KMS-11 (cell line): ENCODE results near the gene USP14.

Experiments
- H2AFZ ChIP-seq: fragments of 200-600 bp; sonication (generic); 2 replicates; pipeline ENCODE4 v1.6.1; 2016; ENCODE audit warnings: antibody characterized with exemption, mixed run types, low read depth
- H3K27ac ChIP-seq: fragments of 200-600 bp; sonication (generic); 2 replicates; pipeline ENCODE4 v1.6.1; 2016; ENCODE audit warnings: mild to moderate bottlenecking, mixed run types
- H3K27me3 ChIP-seq: fragments of 200-600 bp; sonication (generic); 2 replicates; pipeline ENCODE4 v1.6.1; 2017; ENCODE audit warnings: mild to moderate bottlenecking, low read depth, mixed run types, moderate library complexity; ENCODE audit not compliant: insufficient read depth
- H3K36me3 ChIP-seq: fragments of 200-600 bp; sonication (generic); 2 replicates; pipeline ENCODE4 v1.6.1; 2017; ENCODE audit warnings: mild to moderate bottlenecking, mixed run types; ENCODE audit not compliant: insufficient read depth
- H3K4me1 ChIP-seq: fragments of 200-600 bp; sonication (generic); 2 replicates; pipeline ENCODE4 v1.6.1; 2016; ENCODE audit warnings: mild to moderate bottlenecking, low read depth, mixed run types; ENCODE audit not compliant: poor library complexity, severe bottlenecking
- H3K4me2 ChIP-seq: fragments of 200-600 bp; sonication (generic); 2 replicates; pipeline ENCODE4 v1.7.0; 2016; ENCODE audit warnings: mild to moderate bottlenecking, mixed run types
- H3K4me3 ChIP-seq: fragments of 200-600 bp; sonication (generic); IDR thresholded peaks from 2 replicates; pipeline ENCODE4 v1.6.1; 2017; ENCODE audit warnings: low read depth, low read length, mixed read lengths; ENCODE audit not compliant: insufficient read depth
- H3K79me2 ChIP-seq: fragments of 200-600 bp; sonication (generic); 2 replicates; pipeline ENCODE4 v1.6.1; 2016; ENCODE audit warnings: low read depth, mixed run types; ENCODE audit not compliant: insufficient read depth
- H3K9ac ChIP-seq: fragments of 200-600 bp; sonication (generic); 2 replicates; pipeline ENCODE4 v1.6.1; 2016; ENCODE audit warnings: mild to moderate bottlenecking, mixed run types
- H4K20me1 ChIP-seq: fragments of 200-600 bp; sonication (generic); 2 replicates; pipeline ENCODE4 v1.6.1; 2016; ENCODE audit warnings: mild to moderate bottlenecking, mixed run types; ENCODE audit not compliant: insufficient read depth
- CTCF ChIP-seq: fragments of 200-600 bp; sonication (generic); conservative IDR thresholded peaks from 2 replicates; pipeline ENCODE4 v1.6.1; 2017; ENCODE audit warnings: low read depth, mild to moderate bottlenecking, antibody characterized with exemption, low read length, moderate library complexity, mixed read lengths

Gene USP14

GRCh38 chr18:160831-161570 lies 2.6 kb downstream of the USP14 start:
- Histone ChIP-seq H3K4me2 (no peak overlapping the region), H4K20me1 (peaks cover 16% of the 10 kb centered on the region), H3K4me3 (no peak overlapping the region), H3K27ac (no peak overlapping the region), H2AFZ (no peak overlapping the region), H3K79me2 (peaks cover 70% of the 10 kb centered on the region), H3K9ac (no peak overlapping the region), H3K27me3 (no peaks in the 10 kb centered on the region), H3K36me3 (peaks cover 6% of the 10 kb centered on the region; the same call in 1 of the 2 replicates), H3K4me1 (peaks cover 34% of the 10 kb centered on the region)
- TF ChIP-seq CTCF = no peak

GRCh38 chr18:172361-172760 lies 14.0 kb downstream of the USP14 start:
- peaks cover 5% of the 10 kb centered on the region for H3K4me1 ChIP-seq
- no peak overlapping the region for H3K9ac ChIP-seq
- TF ChIP-seq CTCF = no peak
- no peaks in the 10 kb centered on the region for H3K27me3 ChIP-seq
- no peak overlapping the region for H3K27ac ChIP-seq
- H4K20me1 ChIP-seq = no peaks in the 10 kb centered on the region
- H2AFZ ChIP-seq = no peak overlapping the region
- no peak overlapping the region for H3K4me3 ChIP-seq
- no peak overlapping the region for H3K4me2 ChIP-seq
- H3K79me2 ChIP-seq = peaks cover 5% of the 10 kb centered on the region; the same call in 1 of the 2 replicates
- H3K36me3 ChIP-seq = peaks cover 4% of the 10 kb centered on the region; the same call in 1 of the 2 replicates

DNA sequence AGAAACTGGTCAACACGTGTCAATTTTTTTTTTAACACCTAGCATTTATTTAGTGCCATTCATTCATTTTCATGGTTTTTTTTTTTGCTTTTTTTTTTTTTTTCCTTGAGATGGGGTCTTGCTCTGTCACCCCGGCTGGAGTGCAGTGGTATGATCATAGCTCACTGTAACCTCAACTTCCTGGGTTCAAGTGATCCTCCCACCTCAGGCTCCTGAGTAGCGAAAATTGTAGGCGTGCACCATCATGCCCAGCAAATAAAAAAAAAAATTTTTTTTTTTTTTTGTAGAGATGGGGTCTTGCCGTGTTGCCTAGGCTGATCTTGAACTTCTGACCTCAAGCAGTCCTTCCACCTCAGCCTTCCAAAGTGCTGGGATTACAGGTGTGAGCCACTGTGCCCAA lies 21.1 kb downstream of the USP14 start:
- Histone ChIP-seq H3K27me3 (no peaks in the 10 kb centered on the region), H2AFZ (no peak overlapping the region), H3K4me1 (peaks cover 19% of the 10 kb centered on the region), H3K36me3 (no peaks in the 10 kb centered on the region), H3K4me3 (no peak overlapping the region), H3K4me2 (no peak overlapping the region), H3K27ac (no peak overlapping the region), H3K79me2 (peaks cover 27% of the 10 kb centered on the region; the same call in 1 of the 2 replicates), H3K9ac (no peak overlapping the region), H4K20me1 (no peaks in the 10 kb centered on the region)
- no peak for TF ChIP-seq CTCF

DNA sequence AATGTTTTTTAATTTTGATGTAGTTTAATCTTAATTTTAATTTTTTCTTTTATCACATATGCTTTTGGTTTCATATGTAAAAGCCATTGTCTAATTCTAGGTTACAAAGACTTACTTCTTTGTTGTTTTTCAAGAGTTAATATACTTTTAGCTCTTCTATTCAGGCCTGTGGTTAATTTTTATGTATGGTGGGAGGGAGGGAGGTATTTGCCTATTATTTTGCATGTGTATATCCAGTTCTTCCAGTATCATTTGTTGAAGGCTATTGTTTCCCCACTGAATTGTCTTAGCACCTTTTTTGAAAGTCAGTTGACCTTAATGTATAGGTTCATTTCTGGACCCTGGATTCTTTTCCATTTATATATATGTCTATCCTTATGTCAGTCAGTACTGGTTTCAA lies 23.4 kb downstream of the USP14 start:
- Histone ChIP-seq H3K27ac (no peak overlapping the region), H3K4me2 (no peak overlapping the region), H4K20me1 (no peaks in the 10 kb centered on the region), H2AFZ (no peak overlapping the region), H3K79me2 (peaks cover 30% of the 10 kb centered on the region; the same call in 1 of the 2 replicates), H3K36me3 (peaks cover 4% of the 10 kb centered on the region; the same call in 1 of the 2 replicates), H3K4me1 (peaks cover 19% of the 10 kb centered on the region), H3K27me3 (no peaks in the 10 kb centered on the region), H3K4me3 (no peak overlapping the region), H3K9ac (no peak overlapping the region)
- TF ChIP-seq CTCF = no peak
